Measurements from ENCODE around the gene PPBP. TPM values are rescaled to one million over a fixed set of nuclear protein-coding genes. Genes with fewer than 3 reads are reported as not detected.
"Not testable (repeated sequence)": the region's sequence is repeated elsewhere in the genome, so short reads cannot be mapped to it uniquely, and the experiment has no call there.

The PPBP gene
- total RNA-seq, 4 donors from 2014 or later, result 1.9 TPM; not detected in 3

DNA sequence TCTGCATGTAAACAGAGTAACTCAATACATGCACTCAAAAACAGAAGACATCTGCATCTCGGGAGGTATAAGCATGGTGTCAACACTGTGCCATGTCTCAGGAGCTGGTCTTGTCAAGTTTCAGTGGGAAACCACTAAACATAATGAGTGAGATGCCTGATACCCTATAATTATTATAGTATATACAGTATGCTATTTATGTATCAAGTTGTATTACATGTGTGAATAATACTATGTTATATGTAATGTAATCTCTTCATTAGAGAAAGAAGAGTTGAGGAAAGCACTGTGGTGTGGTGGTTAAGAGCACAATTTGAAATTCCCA is 2.5 kb downstream of the PPBP start:
- TF ChIP-seq, protein P1, sequence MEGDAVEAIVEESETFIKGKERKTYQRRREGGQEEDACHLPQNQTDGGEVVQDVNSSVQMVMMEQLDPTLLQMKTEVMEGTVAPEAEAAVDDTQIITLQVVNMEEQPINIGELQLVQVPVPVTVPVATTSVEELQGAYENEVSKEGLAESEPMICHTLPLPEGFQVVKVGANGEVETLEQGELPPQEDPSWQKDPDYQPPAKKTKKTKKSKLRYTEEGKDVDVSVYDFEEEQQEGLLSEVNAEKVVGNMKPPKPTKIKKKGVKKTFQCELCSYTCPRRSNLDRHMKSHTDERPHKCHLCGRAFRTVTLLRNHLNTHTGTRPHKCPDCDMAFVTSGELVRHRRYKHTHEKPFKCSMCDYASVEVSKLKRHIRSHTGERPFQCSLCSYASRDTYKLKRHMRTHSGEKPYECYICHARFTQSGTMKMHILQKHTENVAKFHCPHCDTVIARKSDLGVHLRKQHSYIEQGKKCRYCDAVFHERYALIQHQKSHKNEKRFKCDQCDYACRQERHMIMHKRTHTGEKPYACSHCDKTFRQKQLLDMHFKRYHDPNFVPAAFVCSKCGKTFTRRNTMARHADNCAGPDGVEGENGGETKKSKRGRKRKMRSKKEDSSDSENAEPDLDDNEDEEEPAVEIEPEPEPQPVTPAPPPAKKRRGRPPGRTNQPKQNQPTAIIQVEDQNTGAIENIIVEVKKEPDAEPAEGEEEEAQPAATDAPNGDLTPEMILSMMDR (IDR thresholded peaks at IDR 0.05), result no peak
- TF ChIP-seq POLR2A (IDR thresholded peaks at IDR 0.05), result no peak
- intact Hi-C loops (cut with DNase I; ENCODE audit: low total_unique reads), result no loop called here
- WGBS, 2 donors, result 34 to 48% methylated on average over 1 of the region's 1 CpG
- H3K4me3 ChIP-seq (ENCODE audit: low read depth, poor library complexity, severe bottlenecking), result no peak overlapping the region
- no peak for DNase-seq (ENCODE audit: low spot score in 2 of 2)

- WGBS, 2 donors, result 66 to 80% methylated on average over 4 of the region's 4 CpGs
- H3K4me3 ChIP-seq (ENCODE audit: low read depth, poor library complexity, severe bottlenecking), result no peak overlapping the region
- TF ChIP-seq, protein P1 (IDR thresholded peaks at IDR 0.05), result no peak
- no peak for TF ChIP-seq POLR2A (IDR thresholded peaks at IDR 0.05)
- DNase-seq (ENCODE audit: low spot score in 2 of 2), result no peak
- intact Hi-C loops (cut with DNase I; ENCODE audit: low total_unique reads), result no loop called here
Measured at GRCh38 chr4:73984736-73985527, 3.1 kb downstream of the PPBP start.

DNA sequence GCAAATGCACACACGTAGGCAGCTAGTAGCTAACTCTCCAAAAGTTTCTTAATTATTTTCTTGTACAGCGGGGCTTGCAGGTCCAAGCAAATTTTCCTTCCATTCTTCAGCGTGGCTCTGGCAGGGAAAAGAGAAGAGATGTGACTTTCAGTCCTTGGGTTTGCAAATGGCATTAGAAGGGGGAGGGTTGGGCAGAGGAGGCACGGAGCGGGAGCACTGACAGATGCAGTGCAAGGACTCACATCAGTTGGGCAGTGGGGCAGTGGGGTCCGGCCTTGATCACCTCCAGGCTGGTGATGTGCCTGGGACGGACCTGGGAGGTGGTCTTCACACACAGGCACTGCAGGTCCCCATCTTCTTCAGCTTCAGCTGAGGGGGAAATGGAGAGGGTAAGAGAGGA is 6.8 kb downstream of the PPBP start:
- H3K4me3 ChIP-seq (ENCODE audit: low read depth, poor library complexity, severe bottlenecking); intact Hi-C loops (cut with DNase I; ENCODE audit: low total_unique reads); DNase-seq (ENCODE audit: low spot score in 2 of 2): not testable (repeated sequence)
- WGBS, 2 donors, result 64 to 66% methylated on average over 7 of the region's 7 CpGs

DNA sequence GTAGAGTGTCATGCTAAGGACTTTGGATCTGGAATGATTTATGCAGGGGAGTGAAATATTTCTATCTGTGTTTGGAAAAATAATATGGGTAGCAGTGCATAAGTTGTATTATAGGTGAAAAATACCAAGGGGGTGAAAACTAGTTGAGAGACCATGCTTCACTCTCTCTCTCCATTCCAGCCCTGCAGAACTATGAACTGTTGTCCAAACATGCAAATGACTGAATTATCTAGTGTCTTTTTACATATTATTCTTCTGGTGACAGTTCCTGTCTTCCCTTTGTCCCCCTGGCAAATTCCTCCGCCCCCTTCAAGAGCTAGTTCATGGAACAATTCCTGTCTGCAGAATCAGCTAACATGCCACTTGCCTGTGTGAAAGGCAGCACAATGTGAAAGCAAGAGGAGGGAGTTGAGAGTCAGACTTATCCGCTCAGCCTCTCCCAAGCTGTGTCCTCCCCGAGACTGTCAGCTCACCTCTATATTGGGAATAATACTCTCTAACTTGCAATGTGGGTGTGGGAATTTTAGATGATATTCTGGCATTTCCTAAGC is 8.5 kb downstream of the PPBP start:
- no peak for DNase-seq (ENCODE audit: low spot score in 2 of 2)
- WGBS, 2 donors, result 72 to 79% methylated on average over 3 of the region's 3 CpGs
- H3K4me3 ChIP-seq (ENCODE audit: low read depth, poor library complexity, severe bottlenecking), result no peak overlapping the region
- intact Hi-C loops (cut with DNase I; ENCODE audit: low total_unique reads), result no loop called here
- TF ChIP-seq POLR2A (IDR thresholded peaks at IDR 0.05), result no peak
- TF ChIP-seq, protein P1 (IDR thresholded peaks at IDR 0.05), result no peak

GRCh38 chr4:73978886-73979285 is 9.1 kb downstream of the PPBP start:
- H3K4me3 ChIP-seq (ENCODE audit: low read depth, poor library complexity, severe bottlenecking), result no peak overlapping the region
- no peak for DNase-seq (ENCODE audit: low spot score in 2 of 2)
- intact Hi-C loops (cut with DNase I; ENCODE audit: low total_unique reads), result no loop called here
- TF ChIP-seq, protein P1 (IDR thresholded peaks at IDR 0.05), result no peak
- TF ChIP-seq POLR2A (IDR thresholded peaks at IDR 0.05), result no peak

- WGBS, 2 donors, result 73 to 79% methylated on average over 4 of the region's 4 CpGs
Measured at GRCh38 chr4:73976716-73977115, 11.3 kb downstream of the PPBP start.

More at GRCh38 chr4:73976716-73977115, 11.3 kb downstream of the PPBP start:
- no peak for DNase-seq (ENCODE audit: low spot score in 2 of 2)
- intact Hi-C loops (cut with DNase I; ENCODE audit: low total_unique reads), result no loop called here
- H3K4me3 ChIP-seq (ENCODE audit: low read depth, poor library complexity, severe bottlenecking), result no peak overlapping the region
- TF ChIP-seq, protein P1 (IDR thresholded peaks at IDR 0.05), result no peak
- TF ChIP-seq POLR2A (IDR thresholded peaks at IDR 0.05), result no peak

All from lower leg skin (tissue), 4 donors.